Measurements from ENCODE around the gene LPAR3.

Gene LPAR3

DNA sequence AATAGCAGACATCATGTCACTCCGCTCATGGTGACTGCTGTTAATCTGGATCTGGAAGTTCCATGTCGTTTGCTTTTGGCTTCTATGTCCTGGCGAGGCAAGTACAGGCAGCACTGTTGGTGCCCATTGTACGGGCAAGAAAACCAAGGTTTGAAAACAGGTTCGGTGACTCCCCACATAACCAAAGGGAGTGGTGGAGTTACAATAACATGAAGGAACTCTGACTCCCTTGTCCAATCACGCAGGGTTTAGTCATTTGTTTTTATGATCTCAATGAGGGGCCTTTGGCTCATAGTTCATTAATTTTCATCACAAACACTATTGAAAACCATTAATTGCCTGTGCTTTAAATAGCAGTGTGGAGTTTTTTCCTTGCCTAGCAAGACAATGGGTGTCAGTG lies 119.8 kb downstream of the LPAR3 start:
- DNase-seq = no peak

- DNase-seq = no peak
Measured at GRCh38 chr1:84772428-84772943, 120.5 kb downstream of the LPAR3 start.

DNA sequence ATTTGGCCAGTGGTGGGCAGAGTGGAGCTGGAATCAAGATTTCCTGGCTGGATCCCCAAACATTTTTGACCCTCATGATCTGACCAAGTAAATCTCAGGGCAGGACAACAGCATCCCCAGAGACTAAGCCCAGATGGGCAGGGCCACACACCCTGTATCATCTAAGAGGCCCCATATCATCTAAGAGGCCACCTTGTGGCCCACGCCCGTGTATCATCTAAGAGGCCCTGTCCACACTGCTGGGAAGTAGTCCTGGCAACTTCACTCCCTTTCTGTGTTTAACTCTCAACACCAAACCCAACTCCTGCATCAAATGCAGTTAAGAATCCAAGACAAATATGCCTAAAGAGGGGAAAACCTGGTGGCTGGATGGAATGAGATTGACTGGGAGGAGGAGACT lies 121.1 kb downstream of the LPAR3 start:
- DNase-seq = no peak

- no peak for DNase-seq
Measured at GRCh38 chr1:84770481-84770880, 122.5 kb downstream of the LPAR3 start.

- DNase-seq = no peak
Measured at GRCh38 chr1:84769636-84770035, 123.4 kb downstream of the LPAR3 start.

DNA sequence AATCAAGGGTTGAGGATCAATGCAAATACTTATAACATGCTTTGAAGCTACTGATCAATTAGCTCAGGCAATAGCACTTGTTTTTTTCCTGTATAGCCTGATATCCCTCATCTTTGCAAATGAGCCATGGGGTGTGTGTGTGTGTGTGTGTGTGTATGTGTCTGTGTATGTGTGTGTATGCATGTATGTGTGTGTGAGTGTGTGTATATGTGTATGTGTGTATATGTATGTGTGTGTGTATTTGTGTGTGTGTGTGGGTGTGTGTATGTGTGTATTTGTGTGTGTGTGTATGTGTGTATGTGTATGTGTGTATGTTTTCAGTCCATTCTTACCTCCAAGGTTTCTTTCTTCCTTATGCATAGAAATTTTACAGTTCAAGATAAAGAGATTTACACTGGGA lies 124.4 kb downstream of the LPAR3 start:
- DNase-seq = no peak

- DNase-seq = no peak
Measured at GRCh38 chr1:84763912-84764680, 128.9 kb downstream of the LPAR3 start.

DNA sequence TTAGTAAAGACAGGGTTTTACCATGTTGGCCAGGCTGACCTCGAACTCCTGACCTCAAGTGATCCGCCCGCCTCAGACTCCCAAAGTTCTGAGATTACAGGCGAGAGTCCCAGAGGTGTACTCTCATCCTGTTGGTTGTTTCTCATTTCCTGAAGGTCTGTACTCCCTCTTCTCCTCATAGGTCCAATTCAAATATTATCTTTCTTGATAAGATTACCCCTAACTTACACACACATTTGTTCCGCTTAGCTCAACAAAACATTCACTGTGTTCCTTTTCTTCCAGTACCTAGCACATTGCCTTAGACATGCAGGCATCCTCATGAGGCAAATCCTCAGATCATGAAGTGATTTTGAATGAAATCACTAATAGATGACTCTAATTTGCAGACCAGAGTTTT lies 130.3 kb downstream of the LPAR3 start:
- DNase-seq = no peak
